Stimulated activated CD8-positive, alpha-beta memory T cell treated with anti-CD3 and anti-CD28 coated beads, Interleukin-4, amount 100 ng/mL, for 4 hours (primary cell): ENCODE results near the gene MAF.

ENCODE experiments used
- DNase-seq, 2 donors: peaks; one replicate each; pipeline ENCODE4 v3.0.0-alpha.2; 2020; ENCODE audit warnings: low read depth in 2 of 2, low spot score in 1 of 2

The MAF gene

GRCh38 chr16:79547085-79547484, 53.5 kb downstream of the MAF start:
- DNase-seq: no peak
